OCI-LY1 (cell line): ENCODE measurements around the gene RNF115.

ENCODE experiments used
- EZH2 ChIP-seq: fragments of 200-600 bp; sonication (generic), shearing (Covaris generic); IDR thresholded peaks from 2 replicates; pipeline ENCODE4 v1.8.0; 2017; ENCODE audit warnings: borderline replicate concordance, mixed run types, mild to moderate bottlenecking, antibody characterized with exemption, low read length, moderate library complexity, mixed read lengths
- TF ChIP-seq, protein P1 (sequence below): fragments of 200-600 bp; sonication (generic), shearing (Covaris generic); IDR thresholded peaks from 2 replicates; pipeline ENCODE4 v1.5.1; 2017; ENCODE audit warnings: mild to moderate bottlenecking, antibody characterized with exemption, low read length, moderate library complexity, mixed read lengths

DNA sequence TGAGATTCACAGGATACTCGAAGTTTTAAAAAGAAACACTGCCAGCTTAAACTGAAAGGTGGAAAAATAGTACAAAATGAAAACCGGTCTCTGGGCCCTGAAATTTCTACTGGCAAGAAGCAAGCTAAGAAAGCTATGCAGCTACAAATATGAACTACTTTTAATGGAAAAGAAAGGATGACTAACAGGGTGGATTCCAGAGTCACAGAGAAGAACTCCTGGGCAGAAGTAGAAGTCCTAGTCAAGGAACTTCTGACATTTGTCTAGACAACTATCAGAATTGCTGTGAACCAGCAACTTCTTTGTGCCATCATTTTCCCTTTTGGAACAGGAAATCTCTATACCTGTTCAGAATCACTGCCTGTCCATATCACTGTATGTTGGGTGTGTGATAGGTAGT lies 66.5 kb downstream of the RNF115 start:
- TF ChIP-seq, protein P1, sequence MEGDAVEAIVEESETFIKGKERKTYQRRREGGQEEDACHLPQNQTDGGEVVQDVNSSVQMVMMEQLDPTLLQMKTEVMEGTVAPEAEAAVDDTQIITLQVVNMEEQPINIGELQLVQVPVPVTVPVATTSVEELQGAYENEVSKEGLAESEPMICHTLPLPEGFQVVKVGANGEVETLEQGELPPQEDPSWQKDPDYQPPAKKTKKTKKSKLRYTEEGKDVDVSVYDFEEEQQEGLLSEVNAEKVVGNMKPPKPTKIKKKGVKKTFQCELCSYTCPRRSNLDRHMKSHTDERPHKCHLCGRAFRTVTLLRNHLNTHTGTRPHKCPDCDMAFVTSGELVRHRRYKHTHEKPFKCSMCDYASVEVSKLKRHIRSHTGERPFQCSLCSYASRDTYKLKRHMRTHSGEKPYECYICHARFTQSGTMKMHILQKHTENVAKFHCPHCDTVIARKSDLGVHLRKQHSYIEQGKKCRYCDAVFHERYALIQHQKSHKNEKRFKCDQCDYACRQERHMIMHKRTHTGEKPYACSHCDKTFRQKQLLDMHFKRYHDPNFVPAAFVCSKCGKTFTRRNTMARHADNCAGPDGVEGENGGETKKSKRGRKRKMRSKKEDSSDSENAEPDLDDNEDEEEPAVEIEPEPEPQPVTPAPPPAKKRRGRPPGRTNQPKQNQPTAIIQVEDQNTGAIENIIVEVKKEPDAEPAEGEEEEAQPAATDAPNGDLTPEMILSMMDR, result no peak
- TF ChIP-seq EZH2, result no peak
